Kasumi-1 (cell line): Measurements from ENCODE around the gene SPDYE4.

Experiments
- DNase-seq, 2 experiments: peaks; one replicate each; lab custom pipeline; 2025; lab: John Stamatoyannopoulos, UW

Gene SPDYE4

GRCh38 chr17:8741366-8741765 lies 17.0 kb downstream of the SPDYE4 start:
- DNase-seq, result no peak

- no peak for DNase-seq
Measured at GRCh38 chr17:8740486-8740885, 17.9 kb downstream of the SPDYE4 start.

GRCh38 chr17:8739097-8739496 lies 19.2 kb downstream of the SPDYE4 start:
- no peak for DNase-seq

GRCh38 chr17:8736796-8737195 lies 21.6 kb downstream of the SPDYE4 start:
- DNase-seq, result no peak

- DNase-seq, result no peak
Measured at GRCh38 chr17:8736362-8736761, 22.0 kb downstream of the SPDYE4 start.

- DNase-seq, result no peak
Measured at GRCh38 chr17:8735336-8735939, 22.9 kb downstream of the SPDYE4 start.

GRCh38 chr17:8734876-8735275 lies 23.5 kb downstream of the SPDYE4 start:
- no peak for DNase-seq

- no peak for DNase-seq
Measured at GRCh38 chr17:8732406-8733085, 25.8 kb downstream of the SPDYE4 start.

GRCh38 chr17:8729860-8730259 lies 28.5 kb downstream of the SPDYE4 start:
- no peak for DNase-seq

GRCh38 chr17:8729421-8729820 lies 28.9 kb downstream of the SPDYE4 start:
- no peak for DNase-seq

GRCh38 chr17:8728971-8729370 lies 29.4 kb downstream of the SPDYE4 start:
- no peak for DNase-seq

- DNase-seq, result no peak
Measured at GRCh38 chr17:8728251-8728938, 30.0 kb downstream of the SPDYE4 start.

GRCh38 chr17:8726941-8727555 lies 31.3 kb downstream of the SPDYE4 start:
- DNase-seq, result no peak

GRCh38 chr17:8725881-8726876 lies 32.2 kb downstream of the SPDYE4 start:
- peak in 1 of 2 experiments; percentile 20 for DNase-seq

GRCh38 chr17:8724451-8724850 lies 33.9 kb downstream of the SPDYE4 start:
- no peak for DNase-seq

- DNase-seq, result no peak
Measured at GRCh38 chr17:8720596-8720995, 37.8 kb downstream of the SPDYE4 start.

- DNase-seq, result no peak
Measured at GRCh38 chr17:8719291-8720246, 38.8 kb downstream of the SPDYE4 start.

- no peak for DNase-seq
Measured at GRCh38 chr17:8718001-8718563, 40.3 kb downstream of the SPDYE4 start.

GRCh38 chr17:8713878-8714277 lies 44.5 kb downstream of the SPDYE4 start:
- no peak for DNase-seq

- DNase-seq, result no peak
Measured at GRCh38 chr17:8713315-8713714, 45.0 kb downstream of the SPDYE4 start.
